Adipocyte (in vitro differentiated cells): ENCODE measurements around the gene MAN2A2.
A peak's percentile ranks its signal among the peaks of the same experiment; 100 is the strongest.

Experiments
- DNase-seq: peaks from one replicate; pipeline ENCODE4 v3.0.0-alpha.2; 2015; ENCODE audit warnings: low read depth
- H3K27me3 ChIP-seq: replicated peaks from 2 replicates; pipeline ENCODE4 v1.7.0; 2013; ENCODE audit warnings: mild to moderate bottlenecking, low read length, moderate library complexity; ENCODE audit not compliant: control insufficient read depth, insufficient read depth
- H3K36me3 ChIP-seq: 2 replicates; pipeline ENCODE4 v1.7.0; 2013; ENCODE audit warnings: low read length, mild to moderate bottlenecking, moderate library complexity; ENCODE audit not compliant: control insufficient read depth, insufficient read depth, severe bottlenecking
- H3K4me1 ChIP-seq: 2 replicates; pipeline ENCODE4 v1.7.0; 2013; ENCODE audit warnings: mild to moderate bottlenecking, low read length, moderate library complexity; ENCODE audit not compliant: control insufficient read depth, insufficient read depth
- H3K4me3 ChIP-seq: 2 replicates; pipeline ENCODE4 v1.7.0; 2013; ENCODE audit warnings: mild to moderate bottlenecking, low read length, moderate library complexity
- H3K9ac ChIP-seq: 2 replicates; pipeline ENCODE4 v1.7.0; 2013; ENCODE audit warnings: mild to moderate bottlenecking, low read length, moderate library complexity
- H3K9me3 ChIP-seq: 2 replicates; pipeline ENCODE4 v1.7.0; 2013; ENCODE audit warnings: mild to moderate bottlenecking, low read length, moderate library complexity; ENCODE audit not compliant: control insufficient read depth

The MAN2A2 gene

GRCh38 chr15:90945091-90945490, 42.0 kb downstream of the MAN2A2 start:
- H3K4me3 ChIP-seq: no peak overlapping the region
- DNase-seq: no peak
- no peaks in the 10 kb centered on the region for H3K9me3 ChIP-seq
- H3K4me1 ChIP-seq: no peaks in the 10 kb centered on the region
- H3K27me3 ChIP-seq: no peaks in the 10 kb centered on the region
- peaks cover 89% of the 10 kb centered on the region for H3K36me3 ChIP-seq
- H3K9ac ChIP-seq: no peak overlapping the region

- Histone ChIP-seq H3K4me1 (no peaks in the 10 kb centered on the region), H3K9me3 (no peaks in the 10 kb centered on the region), H3K36me3 (peaks cover 89% of the 10 kb centered on the region), H3K27me3 (no peaks in the 10 kb centered on the region), H3K9ac (no peak overlapping the region), H3K4me3 (no peak overlapping the region)
- DNase-seq: no peak
Observed at GRCh38 chr15:90946538-90946937, 43.4 kb downstream of the MAN2A2 start.

GRCh38 chr15:90946941-90947576, 44.0 kb downstream of the MAN2A2 start:
- DNase-seq: no peak
- Histone ChIP-seq H3K36me3 (peaks cover 91% of the 10 kb centered on the region), H3K27me3 (no peaks in the 10 kb centered on the region), H3K9ac (no peak overlapping the region), H3K4me3 (no peak overlapping the region), H3K4me1 (no peaks in the 10 kb centered on the region), H3K9me3 (no peaks in the 10 kb centered on the region)

- Histone ChIP-seq H3K36me3 (peaks cover 91% of the 10 kb centered on the region), H3K4me1 (no peaks in the 10 kb centered on the region)
Observed at GRCh38 chr15:90947577-90948357, 44.7 kb downstream of the MAN2A2 start.

GRCh38 chr15:90948506-90948905, 45.4 kb downstream of the MAN2A2 start:
- Histone ChIP-seq H3K9me3 (no peaks in the 10 kb centered on the region), H3K4me3 (no peak overlapping the region), H3K27me3 (no peaks in the 10 kb centered on the region), H3K4me1 (no peaks in the 10 kb centered on the region), H3K9ac (no peak overlapping the region), H3K36me3 (peaks cover 91% of the 10 kb centered on the region)
- DNase-seq: no peak

More at GRCh38 chr15:90947577-90948357, 44.7 kb downstream of the MAN2A2 start:
- Histone ChIP-seq H3K9me3 (no peaks in the 10 kb centered on the region), H3K4me3 (no peak overlapping the region), H3K9ac (no peak overlapping the region), H3K27me3 (no peaks in the 10 kb centered on the region)
- no peak for DNase-seq

GRCh38 chr15:90949979-90950675, 47.0 kb downstream of the MAN2A2 start:
- DNase-seq: no peak
- peaks cover 79% of the 10 kb centered on the region for H3K36me3 ChIP-seq

GRCh38 chr15:90950676-90951075, 47.6 kb downstream of the MAN2A2 start:
- Histone ChIP-seq H3K27me3 (no peaks in the 10 kb centered on the region), H3K9ac (no peak overlapping the region), H3K9me3 (no peaks in the 10 kb centered on the region), H3K4me3 (no peak overlapping the region), H3K4me1 (no peaks in the 10 kb centered on the region), H3K36me3 (peaks cover 76% of the 10 kb centered on the region)
- DNase-seq: no peak

More at GRCh38 chr15:90949979-90950675, 47.0 kb downstream of the MAN2A2 start:
- Histone ChIP-seq H3K4me3 (no peak overlapping the region), H3K9ac (no peak overlapping the region), H3K4me1 (no peaks in the 10 kb centered on the region), H3K27me3 (no peaks in the 10 kb centered on the region), H3K9me3 (no peaks in the 10 kb centered on the region)

GRCh38 chr15:90952901-90953677, 50.0 kb downstream of the MAN2A2 start:
- no peak overlapping the region for H3K4me3 ChIP-seq
- no peaks in the 10 kb centered on the region for H3K27me3 ChIP-seq
- H3K9me3 ChIP-seq: no peaks in the 10 kb centered on the region
- H3K4me1 ChIP-seq: peaks cover 16% of the 10 kb centered on the region
- H3K9ac ChIP-seq: no peak overlapping the region
- DNase-seq: no peak
- H3K36me3 ChIP-seq: peaks cover 54% of the 10 kb centered on the region

GRCh38 chr15:90953947-90954711, 51.0 kb downstream of the MAN2A2 start:
- Histone ChIP-seq H3K27me3 (no peaks in the 10 kb centered on the region), H3K9me3 (no peaks in the 10 kb centered on the region), H3K36me3 (peaks cover 48% of the 10 kb centered on the region), H3K9ac (peak overlapping the region; percentile 92), H3K4me3 (peak overlapping the region; percentile 93), H3K4me1 (peaks cover 16% of the 10 kb centered on the region)
- DNase-seq: no peak
